Myometrial cell (primary cell): ENCODE data around the gene BTLA. TPM values are rescaled to one million over a fixed set of nuclear protein-coding genes. Genes with fewer than 3 reads are reported as not detected.

Experiments used
- total RNA-seq: library from RNA; depleted of rRNA; stranded (reverse); fragments of >200 nt; gene quantifications from 2 replicates; pipeline ENCODE4 v1.2.3, GENCODE V29; 2015

BTLA gene
- not detected in 2 replicates for total RNA-seq

DNA sequence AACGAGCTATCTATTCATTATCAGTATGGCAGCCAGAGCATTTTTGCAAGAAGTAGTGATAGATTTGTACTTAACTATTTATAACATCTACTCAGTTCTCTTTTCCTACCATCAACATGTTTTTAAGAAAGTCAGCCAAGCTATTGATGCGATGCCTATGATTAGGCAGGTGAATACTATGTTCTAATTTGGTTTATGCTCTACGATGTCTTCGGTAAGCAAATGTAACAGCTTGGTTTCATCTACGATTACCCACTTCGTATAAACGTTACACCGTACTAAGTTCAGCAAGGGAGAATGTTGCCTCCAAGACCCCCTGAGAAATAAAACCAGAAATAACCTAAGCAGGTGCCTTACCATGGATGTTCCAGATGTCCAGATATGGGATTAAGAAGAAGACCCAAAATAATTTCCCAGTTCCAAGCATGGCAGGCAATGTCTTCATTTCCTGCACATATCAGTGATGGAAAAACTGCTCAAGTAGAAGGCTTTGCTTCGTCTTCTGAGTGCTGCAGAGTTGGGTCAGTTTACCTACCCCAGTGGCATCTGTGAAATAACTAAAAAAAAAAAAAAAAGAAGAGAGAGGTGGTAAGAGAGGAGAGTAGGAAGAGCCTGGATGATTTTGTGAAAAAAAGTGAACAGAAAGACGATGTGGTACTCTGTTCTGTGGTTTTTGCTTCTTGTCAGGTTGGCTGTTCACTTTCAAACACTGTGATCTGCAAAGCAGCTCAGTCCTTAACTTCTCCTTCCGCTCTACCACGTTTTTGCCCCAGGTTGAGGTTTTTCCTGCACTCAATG lies at the start of gene BTLA:
Gene BTLA, minus strand, starts transcription at position 559 of the 798 bp plus-strand sequence. Its CDS starts 114 bp downstream, at position 445.

Other genes starting within 250 kb of the BTLA start
- not detected in 2 replicates for gene SLC9C1, start 205.3 kb downstream of the BTLA start, total RNA-seq
- gene CD200, start 166.3 kb downstream of the BTLA start, total RNA-seq: 8.7 and 8.9 TPM in 2 replicates
- 72.4 and 85.4 TPM in 2 replicates for gene ATG3, start 62.5 kb upstream of the BTLA start, total RNA-seq
- 20.2 and 38.3 TPM in 2 replicates for gene SLC35A5, start 62.6 kb upstream of the BTLA start, total RNA-seq
- gene CCDC80, start 141.7 kb upstream of the BTLA start, total RNA-seq: 316 and 318 TPM in 2 replicates